GM21529 (cell line): ENCODE data around the gene HEATR5A.
"Not testable (repeated sequence)": the region's sequence is repeated elsewhere in the genome, so short reads cannot be mapped to it uniquely, and the experiment has no call there.

Experiments used
- ATAC-seq: cut with Tn5 transposase; IDR thresholded peaks from one replicate; pipeline ENCODE4 v1.9.1; 2021; ENCODE audit not compliant: unreplicated experiment

HEATR5A gene

GRCh38 chr14:31420319-31421111, at the start of gene HEATR5A:
Gene HEATR5A (minus strand): TSS chr14:31420550. CDS start chr14:31402975, 17,575 bp downstream.
- peak; percentile 96 for ATAC-seq

- ATAC-seq: no peak
Observed at GRCh38 chr14:31466554-31466953, 46.2 kb upstream of the HEATR5A start.

DNA sequence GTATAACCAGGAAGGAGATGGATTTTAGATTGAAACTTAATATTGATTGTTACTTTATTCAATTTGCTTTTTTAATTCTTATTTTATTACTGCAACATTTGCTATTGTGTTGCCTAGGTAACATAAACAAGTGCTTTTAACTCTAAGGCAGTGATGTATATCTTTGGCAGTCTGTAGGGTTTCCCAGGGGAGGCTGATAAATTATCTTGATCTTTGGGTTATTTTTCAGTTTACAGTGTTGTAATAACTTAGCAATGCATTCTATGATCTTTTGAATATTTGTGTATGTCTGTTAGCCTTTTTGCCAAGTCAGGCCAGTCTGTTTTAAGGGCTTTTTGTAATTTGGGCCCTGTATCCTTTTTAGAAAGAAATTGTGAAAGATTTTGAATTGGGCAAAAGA, 44.8 kb upstream of the HEATR5A start:
- ATAC-seq: no peak

- not testable (repeated sequence) for ATAC-seq
Observed at GRCh38 chr14:31462450-31462849, 42.1 kb upstream of the HEATR5A start.

- ATAC-seq: no peak
Observed at GRCh38 chr14:31461545-31461944, 41.2 kb upstream of the HEATR5A start.

DNA sequence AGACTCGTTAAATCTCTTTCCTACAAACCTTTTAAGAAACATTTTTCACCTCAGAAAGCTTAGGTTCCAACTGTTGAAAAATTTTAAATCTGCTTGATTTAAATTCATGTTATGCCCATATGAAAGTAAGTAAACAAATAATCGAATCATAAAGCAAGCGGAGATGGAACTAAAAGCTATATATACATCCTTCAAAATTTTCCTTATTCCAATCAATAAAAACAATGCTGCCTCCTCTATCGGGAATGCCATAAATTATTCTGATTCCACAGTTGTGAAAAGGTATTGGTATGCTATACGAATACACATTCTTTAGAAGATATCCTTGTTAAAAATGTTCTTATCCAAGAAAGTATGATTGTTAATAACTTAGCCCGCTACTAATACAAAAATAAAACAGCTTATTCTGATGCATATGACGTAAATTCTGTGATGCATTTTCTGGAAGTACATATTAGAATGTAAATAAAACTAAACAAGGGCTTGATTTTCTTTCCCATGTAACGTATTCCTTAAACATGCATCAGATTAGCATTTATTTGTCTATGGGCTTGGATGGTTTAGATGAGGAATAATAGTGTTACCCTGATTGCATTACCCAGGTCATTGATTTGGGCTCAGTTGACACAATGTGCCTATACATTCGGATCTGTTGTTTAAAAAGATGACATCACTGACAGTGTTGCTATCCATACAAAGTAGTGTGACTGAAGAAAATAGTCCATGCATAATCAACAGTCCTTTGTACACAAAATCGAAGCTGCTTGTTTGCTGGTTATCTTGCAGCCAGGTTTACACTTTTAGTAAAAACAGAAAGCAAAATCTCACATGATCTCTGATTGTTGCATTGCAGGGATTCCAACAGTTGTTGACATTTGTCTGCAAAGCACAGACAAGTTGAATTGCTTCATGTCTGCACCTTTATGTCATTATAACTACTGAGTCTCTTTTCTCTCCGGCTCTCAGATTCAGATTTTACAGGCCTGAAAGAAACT, 37.6 kb upstream of the HEATR5A start:
- no peak for ATAC-seq

GRCh38 chr14:31456841-31457664, 36.7 kb upstream of the HEATR5A start, which contains the start of gene DTD2:
Gene DTD2 (minus strand): TSS chr14:31457506. CDS start chr14:31457393, 113 bp downstream.
- peak; percentile 99 for ATAC-seq

DNA sequence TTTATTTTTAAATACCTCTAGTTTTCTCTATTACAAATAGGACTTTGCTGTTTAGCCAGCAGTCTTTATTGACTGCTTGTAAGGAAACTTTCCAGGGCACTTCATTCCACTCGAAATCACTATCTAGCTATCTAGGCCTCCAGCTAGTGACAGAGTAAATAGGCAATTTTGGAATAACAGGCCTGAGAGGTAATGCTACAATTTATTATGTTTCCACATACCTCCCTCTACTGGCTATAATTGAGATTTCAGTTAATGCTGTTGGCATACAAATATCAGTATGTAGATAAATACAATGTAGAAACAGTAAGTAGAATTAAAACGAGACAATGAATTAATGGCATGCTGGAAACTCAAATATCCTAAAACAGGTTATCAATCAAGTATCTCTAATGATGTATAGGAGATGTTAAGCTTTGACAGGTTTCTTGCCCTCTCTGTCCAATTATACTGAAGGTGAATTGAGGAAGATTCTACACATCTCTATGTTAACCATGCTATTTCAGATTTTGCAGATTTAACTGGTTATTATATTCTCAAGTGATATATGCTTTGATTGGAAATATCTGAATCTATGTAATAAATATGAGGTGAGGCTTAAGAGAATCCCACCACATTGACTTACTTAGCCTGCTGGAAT, 29.7 kb upstream of the HEATR5A start:
- ATAC-seq: no peak

DNA sequence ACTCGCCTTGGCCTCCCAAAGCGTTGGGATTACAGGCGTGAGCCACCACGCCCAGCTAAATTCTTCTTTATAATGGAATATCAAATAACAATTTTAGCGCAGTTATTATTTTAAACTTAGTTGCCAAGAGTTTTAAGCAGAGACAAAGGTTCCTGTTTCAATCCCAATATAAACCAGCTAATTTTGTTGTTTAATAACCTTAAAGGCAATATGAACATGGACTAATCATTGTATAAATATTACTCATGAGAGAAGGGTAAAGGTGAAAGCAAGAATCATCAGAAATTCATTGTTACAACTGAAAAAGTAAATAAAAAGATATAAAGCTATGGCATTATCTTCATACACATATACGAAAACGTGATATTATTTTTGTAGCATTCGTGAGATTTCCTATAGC, 28.8 kb upstream of the HEATR5A start:
- ATAC-seq: no peak

GRCh38 chr14:31445703-31446102, 25.4 kb upstream of the HEATR5A start:
- ATAC-seq: no peak

DNA sequence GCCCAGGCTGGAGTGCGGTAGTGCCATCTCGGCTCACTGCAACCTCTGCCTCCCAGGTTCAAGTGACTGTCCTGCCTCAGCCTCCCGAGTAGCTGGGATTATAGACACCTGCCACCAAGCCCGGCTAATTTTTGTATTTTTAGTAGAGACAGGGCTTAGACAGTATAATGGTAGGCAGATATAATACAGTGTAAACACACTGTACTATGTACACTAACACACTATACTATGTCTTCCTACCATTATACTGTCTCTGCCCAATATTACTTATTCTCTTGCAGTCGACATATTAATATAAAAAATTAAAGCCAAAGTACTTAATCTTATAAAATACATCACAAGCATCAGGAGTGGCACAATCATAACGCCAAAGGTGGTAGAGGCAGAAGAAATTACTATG, 21.9 kb upstream of the HEATR5A start:
- ATAC-seq: no peak

- ATAC-seq: no peak
Observed at GRCh38 chr14:31441273-31442111, 21.1 kb upstream of the HEATR5A start.

DNA sequence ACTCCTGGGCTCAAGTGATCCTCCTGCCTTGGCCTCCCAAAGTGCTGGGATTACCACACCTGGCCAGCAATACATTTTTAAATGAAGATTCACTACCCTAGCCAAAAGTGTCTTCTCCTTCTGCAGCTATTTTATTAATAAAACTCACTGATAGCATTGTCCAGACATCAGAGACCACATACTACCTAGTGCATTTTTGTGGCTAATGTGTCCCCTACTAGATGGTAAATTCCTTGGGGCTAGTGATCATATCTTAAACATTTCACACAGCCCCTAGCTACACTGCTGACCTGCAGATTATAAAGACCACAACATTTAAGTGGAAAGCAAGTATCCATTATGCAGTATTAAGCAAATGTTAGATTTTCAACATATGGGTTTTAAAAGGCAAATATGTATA, 19.9 kb upstream of the HEATR5A start:
- ATAC-seq: no peak

DNA sequence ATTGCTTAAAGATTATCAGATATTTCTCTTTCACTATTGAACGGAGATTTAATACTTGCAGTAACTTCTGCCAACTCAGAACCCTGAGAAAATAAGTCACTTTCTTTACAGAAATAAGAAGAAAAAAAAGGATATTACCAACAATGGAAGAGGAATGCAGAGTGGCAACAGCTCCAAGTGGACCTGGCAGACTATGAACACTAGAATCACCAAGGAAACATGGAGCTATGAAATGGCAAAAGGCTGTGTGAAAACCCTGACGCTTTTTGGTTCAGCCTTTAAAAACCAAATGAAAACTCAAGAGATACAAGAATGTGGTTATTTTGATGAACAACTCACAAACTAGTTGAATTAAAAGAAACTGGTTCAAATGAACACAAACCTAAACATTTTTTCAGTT, 19.2 kb upstream of the HEATR5A start:
- no peak for ATAC-seq

DNA sequence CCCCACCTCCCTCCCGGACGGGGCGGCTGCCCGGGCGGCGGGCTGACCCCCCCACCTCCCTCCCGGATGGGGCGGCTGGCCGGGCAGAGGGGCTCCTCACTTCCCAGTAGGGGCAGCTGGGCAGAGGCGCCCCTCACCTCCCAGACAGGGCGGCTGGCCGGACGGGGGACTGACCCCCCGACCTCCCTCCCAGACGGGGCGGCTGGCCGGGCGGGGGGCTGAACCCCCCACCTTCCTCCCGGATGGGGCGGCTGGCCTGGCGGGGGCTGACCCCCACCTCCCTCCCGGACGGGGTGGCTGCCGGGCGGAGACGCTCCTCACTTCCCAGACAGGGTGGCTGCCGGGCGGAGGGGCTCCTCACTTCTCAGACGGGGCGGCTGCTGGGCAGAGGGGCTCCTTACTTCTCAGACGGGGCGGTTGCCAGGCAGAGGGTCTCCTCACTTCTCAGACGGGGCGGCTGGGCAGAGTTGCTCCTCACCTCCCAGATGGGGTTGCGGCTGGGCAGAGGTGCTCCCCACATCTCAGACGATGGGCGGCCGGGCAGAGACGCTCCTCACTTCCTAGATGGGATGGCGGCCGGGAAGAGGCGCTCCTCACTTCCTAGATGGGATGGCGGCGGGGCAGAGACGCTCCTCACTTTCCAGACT, 16.8 kb upstream of the HEATR5A start:
- ATAC-seq: not testable (repeated sequence)

- ATAC-seq: no peak
Observed at GRCh38 chr14:31435276-31435675, 14.9 kb upstream of the HEATR5A start.

DNA sequence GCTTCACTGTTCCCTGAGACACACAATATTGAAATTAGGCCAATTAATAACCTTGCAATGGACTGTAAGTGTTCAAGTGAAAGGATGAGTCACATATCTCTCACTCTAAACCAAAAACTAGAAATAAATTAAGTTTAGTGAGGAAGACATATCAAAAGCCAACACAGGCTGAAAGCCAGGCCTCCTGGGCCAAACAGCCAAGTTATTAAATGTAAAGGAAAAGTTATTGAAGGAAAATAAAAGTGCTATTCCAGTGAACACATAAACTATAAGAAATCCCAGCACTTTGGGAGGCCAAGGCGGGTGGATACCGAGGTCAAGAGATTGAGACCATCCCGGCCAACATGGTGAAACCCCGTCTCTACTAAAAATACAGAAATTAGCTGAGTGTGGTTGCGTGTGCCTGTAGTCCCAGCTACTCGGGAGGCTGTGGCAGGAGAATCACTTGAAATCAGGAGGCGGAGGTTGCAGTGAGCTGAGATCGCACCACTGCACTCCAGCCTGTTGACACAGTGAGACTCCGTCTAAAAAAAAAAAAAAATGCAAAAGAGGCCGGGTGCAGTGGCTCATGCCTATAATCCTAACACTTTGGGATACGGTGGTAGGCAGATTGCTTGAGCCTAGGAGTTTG, 10.4 kb upstream of the HEATR5A start:
- no peak for ATAC-seq

- no peak for ATAC-seq
Observed at GRCh38 chr14:31429791-31430190, 9.4 kb upstream of the HEATR5A start.
